Tibial nerve (tissue), 3 donors: ENCODE measurements around the gene MGMT.

ENCODE experiments used
- POLR2A ChIP-seq, 2 donors: fragments of 450-650 bp; IDR thresholded peaks; one replicate each; pipeline ENCODE4 v1.6.1; 2017; ENCODE audit warnings: antibody characterized with exemption in 2 of 2, mild to moderate bottlenecking in 2 of 2, moderate library complexity in 2 of 2
- TF ChIP-seq, protein P1 (sequence below), 5 experiments: fragments of 200-600 bp in 3 of 5; fragments of 450-650 bp in 2 of 5; sonication (generic) in 3 of 5; IDR thresholded peaks; one replicate each; pipeline ENCODE4 v1.5.1; 2016 to 2019; ENCODE audit warnings: antibody characterized with exemption in 5 of 5, mild to moderate bottlenecking in 3 of 5, moderate library complexity in 2 of 5

- TF ChIP-seq, protein P1, sequence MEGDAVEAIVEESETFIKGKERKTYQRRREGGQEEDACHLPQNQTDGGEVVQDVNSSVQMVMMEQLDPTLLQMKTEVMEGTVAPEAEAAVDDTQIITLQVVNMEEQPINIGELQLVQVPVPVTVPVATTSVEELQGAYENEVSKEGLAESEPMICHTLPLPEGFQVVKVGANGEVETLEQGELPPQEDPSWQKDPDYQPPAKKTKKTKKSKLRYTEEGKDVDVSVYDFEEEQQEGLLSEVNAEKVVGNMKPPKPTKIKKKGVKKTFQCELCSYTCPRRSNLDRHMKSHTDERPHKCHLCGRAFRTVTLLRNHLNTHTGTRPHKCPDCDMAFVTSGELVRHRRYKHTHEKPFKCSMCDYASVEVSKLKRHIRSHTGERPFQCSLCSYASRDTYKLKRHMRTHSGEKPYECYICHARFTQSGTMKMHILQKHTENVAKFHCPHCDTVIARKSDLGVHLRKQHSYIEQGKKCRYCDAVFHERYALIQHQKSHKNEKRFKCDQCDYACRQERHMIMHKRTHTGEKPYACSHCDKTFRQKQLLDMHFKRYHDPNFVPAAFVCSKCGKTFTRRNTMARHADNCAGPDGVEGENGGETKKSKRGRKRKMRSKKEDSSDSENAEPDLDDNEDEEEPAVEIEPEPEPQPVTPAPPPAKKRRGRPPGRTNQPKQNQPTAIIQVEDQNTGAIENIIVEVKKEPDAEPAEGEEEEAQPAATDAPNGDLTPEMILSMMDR (IDR thresholded peaks at IDR 0.05) = no peak
- TF ChIP-seq POLR2A (IDR thresholded peaks at IDR 0.05) = no peak
These were observed 186.8 kb downstream of the MGMT start for GRCh38 chr10:129653861-129654260.
